GM19455 (cell line): ENCODE measurements around the gene JDP2.

Experiments
- ATAC-seq: cut with Tn5 transposase; IDR thresholded peaks from one replicate; pipeline ENCODE4 v1.9.1; 2021; ENCODE audit not compliant: unreplicated experiment

The JDP2 gene

GRCh38 chr14:75479770-75480600, 52.2 kb downstream of the JDP2 start:
- ATAC-seq = peak; percentile 71

- ATAC-seq = no peak
Observed at GRCh38 chr14:75482366-75482765, 54.5 kb downstream of the JDP2 start.

GRCh38 chr14:75484711-75485429, 57.0 kb downstream of the JDP2 start:
- no peak for ATAC-seq

- ATAC-seq = no peak
Observed at GRCh38 chr14:75486318-75486717, 58.5 kb downstream of the JDP2 start.

- peak; percentile 46 for ATAC-seq
Observed at GRCh38 chr14:75487155-75487671, 59.4 kb downstream of the JDP2 start.

- ATAC-seq = no peak
Observed at GRCh38 chr14:75489480-75489837, 61.6 kb downstream of the JDP2 start.

- no peak for ATAC-seq
Observed at GRCh38 chr14:75491376-75491978, 63.7 kb downstream of the JDP2 start.

- no peak for ATAC-seq
Observed at GRCh38 chr14:75492832-75493591, 65.2 kb downstream of the JDP2 start.

- no peak for ATAC-seq
Observed at GRCh38 chr14:75493592-75494087, 65.8 kb downstream of the JDP2 start.

- no peak for ATAC-seq
Observed at GRCh38 chr14:75494896-75495295, 67.1 kb downstream of the JDP2 start.

- ATAC-seq = no peak
Observed at GRCh38 chr14:75495399-75495798, 67.6 kb downstream of the JDP2 start.

GRCh38 chr14:75495882-75496281, 68.1 kb downstream of the JDP2 start:
- ATAC-seq = no peak

- no peak for ATAC-seq
Observed at GRCh38 chr14:75496755-75497154, 68.9 kb downstream of the JDP2 start.

GRCh38 chr14:75497191-75497590, 69.4 kb downstream of the JDP2 start:
- ATAC-seq = no peak

GRCh38 chr14:75497701-75498100, 69.9 kb downstream of the JDP2 start:
- ATAC-seq = no peak

- ATAC-seq = peak; percentile 58
Observed at GRCh38 chr14:75499084-75499875, 71.5 kb downstream of the JDP2 start.

- ATAC-seq = no peak
Observed at GRCh38 chr14:75501080-75501479, 73.3 kb downstream of the JDP2 start.

GRCh38 chr14:75504411-75504810, 76.6 kb downstream of the JDP2 start:
- ATAC-seq = no peak

- ATAC-seq = no peak
Observed at GRCh38 chr14:75506930-75507329, 79.1 kb downstream of the JDP2 start.

- ATAC-seq = no peak
Observed at GRCh38 chr14:75510547-75510946, 82.7 kb downstream of the JDP2 start.
